ENCODE results near the gene PLAC1.

DNA sequence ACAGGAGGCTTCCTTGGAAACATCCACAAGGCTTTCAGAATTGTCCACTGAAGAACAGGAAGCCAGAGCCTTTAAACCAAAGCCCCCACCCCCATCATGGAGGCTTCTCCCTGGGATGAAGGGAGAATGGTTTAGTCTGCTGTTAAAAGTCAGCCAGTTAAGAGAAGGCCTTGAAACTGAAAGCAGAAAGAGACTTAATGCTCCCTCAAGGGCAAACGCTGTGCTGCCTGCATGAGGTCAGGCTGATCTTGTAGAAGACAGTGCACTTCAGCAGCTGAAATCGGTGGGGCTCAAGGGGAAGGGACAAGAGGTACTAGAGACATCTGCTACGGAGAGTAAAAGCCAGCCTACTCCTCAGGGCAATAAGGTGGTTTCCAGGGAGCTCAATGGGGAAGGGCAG, 129.3 kb downstream of the PLAC1 start:
- TF ChIP-seq, protein P1, sequence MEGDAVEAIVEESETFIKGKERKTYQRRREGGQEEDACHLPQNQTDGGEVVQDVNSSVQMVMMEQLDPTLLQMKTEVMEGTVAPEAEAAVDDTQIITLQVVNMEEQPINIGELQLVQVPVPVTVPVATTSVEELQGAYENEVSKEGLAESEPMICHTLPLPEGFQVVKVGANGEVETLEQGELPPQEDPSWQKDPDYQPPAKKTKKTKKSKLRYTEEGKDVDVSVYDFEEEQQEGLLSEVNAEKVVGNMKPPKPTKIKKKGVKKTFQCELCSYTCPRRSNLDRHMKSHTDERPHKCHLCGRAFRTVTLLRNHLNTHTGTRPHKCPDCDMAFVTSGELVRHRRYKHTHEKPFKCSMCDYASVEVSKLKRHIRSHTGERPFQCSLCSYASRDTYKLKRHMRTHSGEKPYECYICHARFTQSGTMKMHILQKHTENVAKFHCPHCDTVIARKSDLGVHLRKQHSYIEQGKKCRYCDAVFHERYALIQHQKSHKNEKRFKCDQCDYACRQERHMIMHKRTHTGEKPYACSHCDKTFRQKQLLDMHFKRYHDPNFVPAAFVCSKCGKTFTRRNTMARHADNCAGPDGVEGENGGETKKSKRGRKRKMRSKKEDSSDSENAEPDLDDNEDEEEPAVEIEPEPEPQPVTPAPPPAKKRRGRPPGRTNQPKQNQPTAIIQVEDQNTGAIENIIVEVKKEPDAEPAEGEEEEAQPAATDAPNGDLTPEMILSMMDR (conservative IDR thresholded peaks at IDR 0.05; ENCODE audit: low read depth, low read length), result no peak
- TF ChIP-seq EZH2 (IDR thresholded peaks at IDR 0.05; ENCODE audit: low read length, unreplicated experiment), result no peak
